Measurements from ENCODE around the gene RNF181. TPM values are rescaled to one million over a fixed set of nuclear protein-coding genes. Genes with fewer than 3 reads are reported as not detected.

The RNF181 gene
- total and polyA plus RNA-seq, 2 of the 8 experiments (the other 6 are each of a cell fraction or from before 2014, with no cell fraction given), result 97.2 to 514 TPM

GRCh38 chr2:85589982-85590791, 5.4 kb upstream of the RNF181 start:
- no peak overlapping the region for H3K27ac ChIP-seq (ENCODE audit: low read depth, low read length)
- no peak overlapping the region for H2BK12ac ChIP-seq (ENCODE audit: low read depth, low read length)
- no peaks in the 10 kb centered on the region for H4K20me1 ChIP-seq (replicated peaks in 1 of 2; ENCODE audit: control insufficient read depth in 1 of 2, insufficient read depth in 2 of 2, low read length in 2 of 2)
- no peaks in the 10 kb centered on the region for H3K9me3 ChIP-seq (ENCODE audit: insufficient read depth in 2 of 2, low read depth in 1 of 2, low read length in 1 of 2)
- WGBS, 2 experiments (ENCODE audit: extremely low coverage in 1 of 2, insufficient coverage in 1 of 2, insufficient read length in 1 of 2, insufficient replicate concordance in 2 of 2, low coverage in 1 of 2, low lambda C conversion rate in 2 of 2, missing lambda C conversion rate in 1 of 2), result 77% methylated on average over 7 of the region's 7 CpGs; no CpG with 5 or more reads in 1 of the 2 experiments
- no peak overlapping the region for H3K56ac ChIP-seq (replicated peaks; ENCODE audit: insufficient read length, low read depth, low read length)
- ChIA-PET CTCF (ENCODE audit: partially characterized antibody) (interaction anchor here (0.7 to 1.9 kb wide), 5 partner anchors 10 to 52 kb away, joined by 3 to 7 read pairs (median 4); partner anchors contain the start of genes MAT2A and VAMP8), POLR2A (ENCODE audit: partially characterized antibody) (interaction anchor here (0.6 to 2.3 kb wide), 12 partner anchors 9 to 277 kb away, joined by 3 to 8 read pairs (median 4); partner anchors contain the start of genes C2orf68, MAT2A, TMEM150A and USP39)
- H3K4me2 ChIP-seq (ENCODE audit: insufficient read depth in 1 of 2, low read depth in 2 of 2, low read length in 2 of 2), result no peak overlapping the region
- DNase-seq (ENCODE audit: low read depth in 1 of 2, low spot score in 2 of 2) (no peak), FAIRE-seq (no peak)
- H3K4ac ChIP-seq (replicated peaks; ENCODE audit: insufficient read length, low read depth, low read length), result no peak overlapping the region
- no peak overlapping the region for H2BK120ac ChIP-seq (replicated peaks; ENCODE audit: low read depth, low read length)
- no peak overlapping the region for H2AK5ac ChIP-seq (ENCODE audit: low read depth, low read length)
- H3K23me2 ChIP-seq (ENCODE audit: low read depth, low read length), result peaks cover 5% of the 10 kb centered on the region; the same call in 1 of the 2 replicates
- no peak overlapping the region for H2BK5ac ChIP-seq (ENCODE audit: low read depth, low read length)
- no peaks in the 10 kb centered on the region for H3K36me3 ChIP-seq (ENCODE audit: control insufficient read depth in 2 of 4, insufficient read depth in 4 of 4, low read length in 3 of 4)
- H3K18ac ChIP-seq (ENCODE audit: extremely low read depth, low read length), result no peak overlapping the region
- H3K23ac ChIP-seq (ENCODE audit: insufficient read length), result no peak overlapping the region
- H4K8ac ChIP-seq (ENCODE audit: extremely low read depth, insufficient read depth, low read length), result peak overlapping the region; percentile 38; the same call in 1 of the 2 replicates
- H3K9ac ChIP-seq (replicated peaks in 1 of 4; ENCODE audit: extremely low read depth in 1 of 4, low read depth in 3 of 4, low read length in 3 of 4), result no peak overlapping the region; a peak in 1 of 7 replicates
- H3K4me1 ChIP-seq (replicated peaks in 1 of 4; ENCODE audit: control insufficient read depth in 3 of 4, insufficient read depth in 4 of 4, low read length in 3 of 4), result peaks cover 0 to 8% (median 2%) of the 10 kb centered on the region in 4 experiments; a peak in 4 of 7 replicates
- TF ChIP-seq POLR2A (IDR thresholded peaks at IDR 0.05; ENCODE audit: control extremely low read depth in 1 of 2, low read depth in 2 of 2, low read length in 2 of 2) (no peak), CHD2 (IDR thresholded peaks at IDR 0.05; ENCODE audit: low read length) (no peak), KDM1A (IDR thresholded peaks at IDR 0.05; ENCODE audit: borderline replicate concordance, low read length) (no peak)
- no peaks in the 10 kb centered on the region for H3K79me1 ChIP-seq (ENCODE audit: low read depth, low read length)
- no peak overlapping the region for H4K5ac ChIP-seq (ENCODE audit: insufficient read length, low read depth, low read length)
- H3K14ac ChIP-seq (ENCODE audit: insufficient read length), result no peak overlapping the region
- peaks cover 0 to 4% of the 10 kb centered on the region in 2 experiments; a peak in 1 of 4 replicates for H3K79me2 ChIP-seq (ENCODE audit: control insufficient read depth in 1 of 2, insufficient read depth in 2 of 2, low read length in 2 of 2)
- peaks cover under 1 to 12% (median 4%) of the 10 kb centered on the region in 4 experiments; a peak in 6 of 7 replicates for H3K27me3 ChIP-seq (replicated peaks in 1 of 4; ENCODE audit: control insufficient read depth in 3 of 4, extremely low read depth in 1 of 4, insufficient read depth in 3 of 4, low read length in 3 of 4)
- H4K91ac ChIP-seq (replicated peaks; ENCODE audit: insufficient read length, low read length), result no peak overlapping the region
- peak overlapping the region; percentile 72; the same call in 1 of the 2 replicates for H2BK15ac ChIP-seq (ENCODE audit: low read length)
- no peak overlapping the region for H3K4me3 ChIP-seq (ENCODE audit: extremely low read depth in 1 of 4, insufficient read depth in 2 of 4, low read depth in 3 of 4, low read length in 4 of 4)
- H2AFZ ChIP-seq (ENCODE audit: low read length), result no peak overlapping the region
- H2BK20ac ChIP-seq (ENCODE audit: low read length), result no peak overlapping the region

All from H1 (cell line).